HEK293 (cell line): ENCODE results near the gene SNTG2.

Experiments used
- GLIS2 ChIP-seq: fragments of 450-650 bp; formaldehyde crosslinking; IDR thresholded peaks from 2 replicates; pipeline ENCODE4 v1.5.1; 2016; ENCODE audit warnings: missing biosample characterization, missing genetic modification characterization
- TCF7L2 ChIP-seq: IDR thresholded peaks from 2 replicates; pipeline ENCODE4 v1.6.1; 2011; ENCODE audit warnings: low read depth, mild to moderate bottlenecking, inconsistent platforms, low read length, moderate library complexity, borderline replicate concordance
- ZFP69B ChIP-seq: fragments of 450-650 bp; formaldehyde crosslinking; IDR thresholded peaks from 2 replicates; pipeline ENCODE4 v1.5.1; 2016; ENCODE audit warnings: missing biosample characterization, missing genetic modification characterization
- ZNF138 ChIP-seq: fragments of 450-650 bp; formaldehyde crosslinking; IDR thresholded peaks from 2 replicates; pipeline ENCODE4 v1.5.1; 2016; ENCODE audit warnings: missing biosample characterization, missing genetic modification characterization, borderline replicate concordance
- ZNF274 ChIP-seq, 2 experiments: fragments of 200-500 bp in 1 of 2; fragments of 450-650 bp in 1 of 2; sonication (Bioruptor generic) in 1 of 2; formaldehyde crosslinking in 1 of 2; IDR thresholded peaks; 2 replicates each; pipeline versions ENCODE4 v1.5.1 to v1.6.1; 2014 to 2016; ENCODE audit warnings: borderline replicate concordance in 1 of 2, inconsistent platforms in 1 of 2, low read length in 1 of 2, missing biosample characterization in 1 of 2, missing genetic modification characterization in 1 of 2
- ZNF354C ChIP-seq: fragments of 450-650 bp; formaldehyde crosslinking; IDR thresholded peaks from 2 replicates; pipeline ENCODE4 v1.5.1; 2016; ENCODE audit warnings: missing biosample characterization, missing genetic modification characterization, low read depth, borderline replicate concordance
- ZNF777 ChIP-seq: fragments of 450-650 bp; formaldehyde crosslinking; IDR thresholded peaks from 2 replicates; pipeline ENCODE4 v1.5.1; 2017; ENCODE audit warnings: missing biosample characterization, missing genetic modification characterization, borderline replicate concordance
- TF ChIP-seq, protein P1 (sequence below): fragments of 450-650 bp; formaldehyde crosslinking; IDR thresholded peaks from 2 replicates; pipeline ENCODE4 v1.5.1; 2016; ENCODE audit warnings: missing biosample characterization, missing genetic modification characterization
- TF ChIP-seq, protein P2 (sequence below): fragments of 450-650 bp; formaldehyde crosslinking; IDR thresholded peaks from 2 replicates; pipeline ENCODE4 v1.5.1; 2016; ENCODE audit warnings: missing biosample characterization, missing genetic modification characterization, low read depth

DNA sequence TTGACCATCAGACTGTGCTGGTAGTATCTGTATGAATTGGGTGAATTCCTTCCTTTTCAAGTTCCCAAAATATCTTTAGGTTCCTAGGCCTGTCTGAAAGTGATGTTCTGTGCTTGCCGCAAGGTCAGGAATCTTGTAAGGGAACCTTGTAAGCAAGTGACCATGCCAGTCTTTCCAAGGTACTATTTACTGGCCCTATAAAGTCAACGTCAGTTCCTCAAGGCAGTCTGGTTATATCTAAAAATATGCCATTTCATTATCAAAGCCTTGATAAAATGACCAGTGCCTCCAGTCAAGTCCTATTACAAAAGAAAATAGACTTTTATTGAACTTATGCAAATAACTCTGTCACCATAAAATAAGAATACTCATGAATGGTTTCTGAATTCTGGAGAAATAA, 374.2 kb downstream of the SNTG2 start:
- TF ChIP-seq ZFP69B (tag by site-specific recombination) = no peak
- TF ChIP-seq, protein P1, sequence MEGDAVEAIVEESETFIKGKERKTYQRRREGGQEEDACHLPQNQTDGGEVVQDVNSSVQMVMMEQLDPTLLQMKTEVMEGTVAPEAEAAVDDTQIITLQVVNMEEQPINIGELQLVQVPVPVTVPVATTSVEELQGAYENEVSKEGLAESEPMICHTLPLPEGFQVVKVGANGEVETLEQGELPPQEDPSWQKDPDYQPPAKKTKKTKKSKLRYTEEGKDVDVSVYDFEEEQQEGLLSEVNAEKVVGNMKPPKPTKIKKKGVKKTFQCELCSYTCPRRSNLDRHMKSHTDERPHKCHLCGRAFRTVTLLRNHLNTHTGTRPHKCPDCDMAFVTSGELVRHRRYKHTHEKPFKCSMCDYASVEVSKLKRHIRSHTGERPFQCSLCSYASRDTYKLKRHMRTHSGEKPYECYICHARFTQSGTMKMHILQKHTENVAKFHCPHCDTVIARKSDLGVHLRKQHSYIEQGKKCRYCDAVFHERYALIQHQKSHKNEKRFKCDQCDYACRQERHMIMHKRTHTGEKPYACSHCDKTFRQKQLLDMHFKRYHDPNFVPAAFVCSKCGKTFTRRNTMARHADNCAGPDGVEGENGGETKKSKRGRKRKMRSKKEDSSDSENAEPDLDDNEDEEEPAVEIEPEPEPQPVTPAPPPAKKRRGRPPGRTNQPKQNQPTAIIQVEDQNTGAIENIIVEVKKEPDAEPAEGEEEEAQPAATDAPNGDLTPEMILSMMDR = no peak
- no peak for TF ChIP-seq ZNF354C (tag by site-specific recombination)
- no peak for TF ChIP-seq GLIS2 (tag by site-specific recombination)
- TF ChIP-seq ZNF274 (IDR thresholded peaks at IDR 0.05; ENCODE audit: low read length) = no peak
- no peak for TF ChIP-seq ZNF274 (tag by site-specific recombination; IDR thresholded peaks at IDR 0.05; ENCODE audit: borderline replicate concordance)
- no peak for TF ChIP-seq TCF7L2
- TF ChIP-seq, protein P2, sequence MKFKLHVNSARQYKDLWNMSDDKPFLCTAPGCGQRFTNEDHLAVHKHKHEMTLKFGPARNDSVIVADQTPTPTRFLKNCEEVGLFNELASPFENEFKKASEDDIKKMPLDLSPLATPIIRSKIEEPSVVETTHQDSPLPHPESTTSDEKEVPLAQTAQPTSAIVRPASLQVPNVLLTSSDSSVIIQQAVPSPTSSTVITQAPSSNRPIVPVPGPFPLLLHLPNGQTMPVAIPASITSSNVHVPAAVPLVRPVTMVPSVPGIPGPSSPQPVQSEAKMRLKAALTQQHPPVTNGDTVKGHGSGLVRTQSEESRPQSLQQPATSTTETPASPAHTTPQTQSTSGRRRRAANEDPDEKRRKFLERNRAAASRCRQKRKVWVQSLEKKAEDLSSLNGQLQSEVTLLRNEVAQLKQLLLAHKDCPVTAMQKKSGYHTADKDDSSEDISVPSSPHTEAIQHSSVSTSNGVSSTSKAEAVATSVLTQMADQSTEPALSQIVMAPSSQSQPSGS (tag by site-specific recombination) = no peak
- no peak for TF ChIP-seq ZNF777 (tag by site-specific recombination)
- TF ChIP-seq ZNF138 (tag by site-specific recombination) = no peak
